Progenitor cell of endocrine pancreas (in vitro differentiated cells): Measurements from ENCODE around the gene CHPF. TPM values are rescaled to one million over a fixed set of nuclear protein-coding genes. Genes with fewer than 3 reads are reported as not detected.
A peak's percentile ranks its signal among the peaks of the same experiment; 100 is the strongest.

Experiments used
- DNase-seq: peaks from one replicate; pipeline ENCODE4 v3.0.0; 2021; ENCODE audit warnings: low spot score; ENCODE audit not compliant: unreplicated experiment
- H3K27ac Mint-ChIP-seq: 2 replicates; pipeline ENCODE4 v1.8.0; 2021; ENCODE audit warnings: mild to moderate bottlenecking, moderate library complexity, mixed read lengths
- H3K27me3 Mint-ChIP-seq: 2 replicates; pipeline ENCODE4 v1.8.0; 2021; ENCODE audit warnings: mixed read lengths
- H3K36me3 Mint-ChIP-seq: 2 replicates; pipeline ENCODE4 v1.8.0; 2022; ENCODE audit warnings: mixed read lengths; ENCODE audit not compliant: insufficient read depth
- H3K4me1 Mint-ChIP-seq: 2 replicates; pipeline ENCODE4 v1.8.0; 2021; ENCODE audit warnings: low read depth, mixed read lengths
- H3K4me3 Mint-ChIP-seq: 2 replicates; pipeline ENCODE4 v1.8.0; 2021; ENCODE audit warnings: low read depth, mild to moderate bottlenecking, moderate library complexity, mixed read lengths
- H3K9me3 Mint-ChIP-seq: 2 replicates; pipeline ENCODE4 v1.8.0; 2021; ENCODE audit warnings: low read depth, mixed read lengths
- CTCF ChIP-seq: fragments of 200-600 bp; sonication (generic); IDR thresholded peaks from one replicate; pipeline ENCODE4 v1.5.0; 2021; ENCODE audit warnings: antibody characterized with exemption, mild to moderate bottlenecking; ENCODE audit not compliant: unreplicated experiment
- total RNA-seq: library from RNA; stranded (reverse); gene quantifications from 2 replicates; pipeline ENCODE4 v1.2.1, GENCODE V29; 2021

CHPF gene
- total RNA-seq, 1 donor from 2014 or later: 49.1 TPM

GRCh38 chr2:219511547-219512325, 31.9 kb downstream of the CHPF start:
- Mint-ChIP-seq H3K36me3 (no peaks in the 10 kb centered on the region), H3K4me1 (peaks cover 35% of the 10 kb centered on the region), H3K4me3 (no peak overlapping the region)

GRCh38 chr2:219510512-219511135, 33.0 kb downstream of the CHPF start:
- peaks cover 27% of the 10 kb centered on the region for H3K27me3 Mint-ChIP-seq
- no peak for DNase-seq
- peaks cover 2% of the 10 kb centered on the region for H3K36me3 Mint-ChIP-seq
- peak overlapping the region; percentile 66 for H3K4me3 Mint-ChIP-seq
- TF ChIP-seq CTCF: no peak
- H3K27ac Mint-ChIP-seq: peak overlapping the region; percentile 76
- no peaks in the 10 kb centered on the region for H3K9me3 Mint-ChIP-seq
- peaks cover 33% of the 10 kb centered on the region for H3K4me1 Mint-ChIP-seq

More at GRCh38 chr2:219511547-219512325, 31.9 kb downstream of the CHPF start:
- no peak for TF ChIP-seq CTCF
- Mint-ChIP-seq H3K27ac (peak overlapping the region; percentile 46), H3K9me3 (no peaks in the 10 kb centered on the region), H3K27me3 (peaks cover 38% of the 10 kb centered on the region)
- DNase-seq: no peak

- H3K4me1 Mint-ChIP-seq: peaks cover 33% of the 10 kb centered on the region
- DNase-seq: peak; percentile 59
- peak; percentile 75 for TF ChIP-seq CTCF
- H3K9me3 Mint-ChIP-seq: no peaks in the 10 kb centered on the region
- H3K27ac Mint-ChIP-seq: peak overlapping the region; percentile 76
- peaks cover 20% of the 10 kb centered on the region for H3K27me3 Mint-ChIP-seq
- H3K36me3 Mint-ChIP-seq: peaks cover 2% of the 10 kb centered on the region
- H3K4me3 Mint-ChIP-seq: peak overlapping the region; percentile 66
Observed at GRCh38 chr2:219509780-219510511, 33.7 kb downstream of the CHPF start.

- Mint-ChIP-seq H3K36me3 (peaks cover 4% of the 10 kb centered on the region), H3K27me3 (peaks cover 15% of the 10 kb centered on the region), H3K9me3 (no peaks in the 10 kb centered on the region), H3K27ac (peak overlapping the region; percentile 76), H3K4me3 (no peak overlapping the region), H3K4me1 (peaks cover 32% of the 10 kb centered on the region)
- no peak for DNase-seq
- no peak for TF ChIP-seq CTCF
Observed at GRCh38 chr2:219508971-219509779, 34.4 kb downstream of the CHPF start.

GRCh38 chr2:219508444-219508734, 35.2 kb downstream of the CHPF start:
- no peak for TF ChIP-seq CTCF

More at GRCh38 chr2:219508444-219508734, 35.2 kb downstream of the CHPF start:
- peaks cover 4% of the 10 kb centered on the region for H3K36me3 Mint-ChIP-seq
- H3K4me1 Mint-ChIP-seq: peaks cover 24% of the 10 kb centered on the region
- no peak overlapping the region for H3K4me3 Mint-ChIP-seq
- H3K27ac Mint-ChIP-seq: no peak overlapping the region
- H3K9me3 Mint-ChIP-seq: no peaks in the 10 kb centered on the region
- DNase-seq: no peak
- H3K27me3 Mint-ChIP-seq: peaks cover 7% of the 10 kb centered on the region
